Caco-2 (cell line): Measurements from ENCODE around the gene ZIC4. TPM values are rescaled to one million over a fixed set of nuclear protein-coding genes. Genes with fewer than 3 reads are reported as not detected.

Experiments
- BruUV-seq: library from RNA; stranded (reverse); fragments of 400-500 nt; replicated peaks from 2 replicates; lab custom pipeline; 2021; lab: Mats Ljungman, UMichigan
- CTCF ChIA-PET: fragments of 300-600 bp; sonication (Branson Sonifier 250); formaldehyde crosslinking; loops from one replicate; lab custom pipeline; 2022; ENCODE audit warnings: antibody characterized with exemption; lab: Charles Lee
- POLR2A ChIA-PET: fragments of 300-600 bp; sonication (Branson Sonifier 250); formaldehyde crosslinking; loops from one replicate; lab custom pipeline; 2022; ENCODE audit warnings: antibody characterized with exemption; lab: Charles Lee
- DNase-seq, 2 experiments: peaks; one replicate each; pipeline versions ENCODE4 v3.0.0 to v3.0.0-alpha.2; 2020 to 2022
- H3K27me3 ChIP-seq: replicated peaks from 2 replicates; pipeline ENCODE4 v1.6.0; 2011; ENCODE audit warnings: low read length; ENCODE audit not compliant: control insufficient read depth, insufficient read depth
- H3K36me3 ChIP-seq: 2 replicates; pipeline ENCODE4 v1.5.1; 2011; ENCODE audit warnings: low read length; ENCODE audit not compliant: control insufficient read depth, insufficient read depth
- H3K4me1 ChIP-seq: fragments of 250-450 bp; sonication (Bioruptor Pico); 2 replicates; pipeline ENCODE4 v1.5.1; 2020; ENCODE audit warnings: mild to moderate bottlenecking
- H3K4me3 ChIP-seq: 2 replicates; pipeline ENCODE4 v1.5.1; 2011; ENCODE audit warnings: low read depth, mild to moderate bottlenecking, control low read depth, low read length
- H3K9me3 ChIP-seq: fragments of 250-450 bp; sonication (Bioruptor Pico); 2 replicates; pipeline ENCODE4 v1.5.1; 2020; ENCODE audit warnings: mild to moderate bottlenecking, moderate library complexity
- H3K27ac Mint-ChIP-seq: one replicate; pipeline ENCODE4 v1.8.0; 2022; ENCODE audit warnings: mixed read lengths; ENCODE audit not compliant: unreplicated experiment
- H3K27me3 Mint-ChIP-seq: one replicate; pipeline ENCODE4 v1.8.0; 2022; ENCODE audit warnings: mixed read lengths; ENCODE audit not compliant: insufficient read depth, unreplicated experiment
- H3K36me3 Mint-ChIP-seq: one replicate; pipeline ENCODE4 v1.8.0; 2022; ENCODE audit warnings: mild to moderate bottlenecking, mixed read lengths; ENCODE audit not compliant: insufficient read depth, unreplicated experiment
- H3K4me1 Mint-ChIP-seq: one replicate; pipeline ENCODE4 v1.8.0; 2022; ENCODE audit warnings: low read depth, mixed read lengths; ENCODE audit not compliant: unreplicated experiment
- H3K4me3 Mint-ChIP-seq: one replicate; pipeline ENCODE4 v1.8.0; 2022; ENCODE audit warnings: mild to moderate bottlenecking, moderate library complexity, mixed read lengths; ENCODE audit not compliant: unreplicated experiment
- H3K9me3 Mint-ChIP-seq: one replicate; pipeline ENCODE4 v1.8.0; 2022; ENCODE audit warnings: mixed read lengths; ENCODE audit not compliant: unreplicated experiment
- CTCF ChIP-seq, 2 experiments: fragments of 200-600 bp in 1 of 2; IDR thresholded peaks; 1 replicate in 1 of 2; 2 replicates in 1 of 2; pipeline versions ENCODE4 v1.5.1 to v1.8.0; 2011 to 2022; ENCODE audit warnings: antibody characterized with exemption in 1 of 2, control low read depth in 1 of 2, inconsistent platforms in 1 of 2, low read depth in 1 of 2, low read length in 1 of 2, mild to moderate bottlenecking in 1 of 2, moderate library complexity in 1 of 2; ENCODE audit not compliant: insufficient read depth in 1 of 2, severe bottlenecking in 1 of 2, unreplicated experiment in 1 of 2
- intact Hi-C: fragments of 100-400 bp; cut with micrococcal nuclease; formaldehyde crosslinking; loops from one replicate; pipeline ENCODE4 v1.10.0; 2022; ENCODE audit not compliant: unreplicated experiment
- total RNA-seq: library from RNA; stranded (reverse); gene quantifications from 2 replicates; pipeline ENCODE4 v1.2.3, GENCODE V29; 2022

The ZIC4 gene
- total RNA-seq, 1 experiment from 2014 or later = not detected

GRCh38 chr3:147422601-147423536 is 16.5 kb upstream of the ZIC4 start:
- DNase-seq = no peak
- H3K27me3 ChIP-seq = no peaks in the 10 kb centered on the region
- H3K36me3 Mint-ChIP-seq = no peaks in the 10 kb centered on the region
- POLR2A ChIA-PET = no interaction called here
- no peaks in the 10 kb centered on the region for H3K9me3 ChIP-seq
- CTCF ChIA-PET = no interaction called here
- H3K27me3 Mint-ChIP-seq = no peaks in the 10 kb centered on the region
- no peak for TF ChIP-seq CTCF (IDR thresholded peaks at IDR 0.05; ENCODE audit: insufficient read depth in 1 of 2, low read depth in 1 of 2, low read length in 1 of 2, severe bottlenecking in 1 of 2, unreplicated experiment in 1 of 2)
- H3K27ac Mint-ChIP-seq = no peak overlapping the region
- no peak overlapping the region for H3K4me3 ChIP-seq
- no peaks in the 10 kb centered on the region for H3K36me3 ChIP-seq
- H3K4me1 ChIP-seq = no peaks in the 10 kb centered on the region
- no TSS peak for BruUV-seq
- no peak overlapping the region for H3K4me3 Mint-ChIP-seq
- H3K4me1 Mint-ChIP-seq = no peaks in the 10 kb centered on the region
- intact Hi-C loops = no loop called here
- no peaks in the 10 kb centered on the region for H3K9me3 Mint-ChIP-seq

- BruUV-seq = no TSS peak
Measured at GRCh38 chr3:147422196-147422595, 15.9 kb upstream of the ZIC4 start.

More at GRCh38 chr3:147422196-147422595, 15.9 kb upstream of the ZIC4 start:
- ChIA-PET CTCF (no interaction called here), POLR2A (no interaction called here)
- H3K27me3 Mint-ChIP-seq = no peaks in the 10 kb centered on the region
- no peak for TF ChIP-seq CTCF (IDR thresholded peaks at IDR 0.05; ENCODE audit: insufficient read depth in 1 of 2, low read depth in 1 of 2, low read length in 1 of 2, severe bottlenecking in 1 of 2, unreplicated experiment in 1 of 2)
- no peaks in the 10 kb centered on the region for H3K4me1 ChIP-seq
- H3K27ac Mint-ChIP-seq = no peak overlapping the region
- no peak overlapping the region for H3K4me3 Mint-ChIP-seq
- no peak for DNase-seq
- no peak overlapping the region for H3K4me3 ChIP-seq
- no peaks in the 10 kb centered on the region for H3K27me3 ChIP-seq
- H3K4me1 Mint-ChIP-seq = no peaks in the 10 kb centered on the region
- intact Hi-C loops = no loop called here
- H3K36me3 ChIP-seq = no peaks in the 10 kb centered on the region
- no peaks in the 10 kb centered on the region for H3K9me3 Mint-ChIP-seq
- no peaks in the 10 kb centered on the region for H3K9me3 ChIP-seq
- H3K36me3 Mint-ChIP-seq = no peaks in the 10 kb centered on the region
